Measurements from ENCODE around the gene SMTNL2.

SMTNL2 gene

DNA sequence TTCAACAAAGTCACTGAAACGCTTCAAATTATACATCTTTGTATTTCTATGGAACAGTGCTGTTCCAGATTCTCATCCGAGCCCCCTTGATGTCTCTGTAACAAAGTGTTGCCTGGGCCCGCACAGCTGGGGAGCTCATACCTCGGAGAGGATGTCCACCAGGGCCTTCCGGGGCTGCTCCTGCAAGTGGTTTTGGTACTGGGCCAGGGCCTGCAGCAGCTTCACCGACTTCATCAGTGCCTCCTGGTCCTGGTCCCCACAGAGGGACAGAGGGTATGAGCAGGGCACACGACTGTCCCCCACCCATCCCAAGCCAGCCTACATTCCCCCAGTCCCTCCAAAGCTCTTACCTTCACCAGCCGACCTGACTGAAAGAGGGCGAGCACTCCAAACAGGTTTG lies 30.7 kb upstream of the SMTNL2 start:
- no peak for ATAC-seq
- peak overlapping the region; percentile 89 for H3K4me3 Mint-ChIP-seq
- peaks cover 66% of the 10 kb centered on the region for H3K36me3 Mint-ChIP-seq
- DNase-seq (ENCODE audit: low spot score in 2 of 2) = no peak
- H3K9me3 Mint-ChIP-seq = no peaks in the 10 kb centered on the region
- peaks cover 32% of the 10 kb centered on the region for H3K4me1 Mint-ChIP-seq
- H3K27ac Mint-ChIP-seq = peak overlapping the region; percentile 95

DNA sequence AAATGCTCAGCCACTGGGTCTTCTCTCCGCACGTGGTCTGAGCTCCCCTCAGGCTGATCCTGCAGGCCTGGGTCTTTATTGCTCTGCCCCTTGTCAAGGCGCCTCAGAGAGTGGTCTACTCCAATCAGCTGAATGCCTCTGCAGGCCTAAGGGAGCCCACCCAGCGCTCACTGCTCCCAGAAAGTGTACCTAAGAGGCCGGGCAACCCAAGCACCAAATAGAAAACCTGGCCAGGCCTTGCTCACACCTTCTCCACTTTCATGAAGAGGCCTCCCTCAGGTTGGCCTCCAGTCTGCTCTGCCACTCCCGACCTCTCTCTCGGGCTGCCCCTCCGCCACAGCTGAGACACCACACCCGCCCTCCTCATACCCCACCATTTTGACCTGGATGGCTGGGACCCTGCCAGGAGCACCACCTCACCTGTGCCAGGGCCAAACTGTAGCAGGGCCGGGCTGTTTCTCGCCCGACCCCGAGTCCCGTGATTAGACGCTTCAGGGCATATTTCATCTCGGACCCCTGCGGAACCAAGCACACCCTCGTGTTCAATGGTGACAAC lies 29.8 kb upstream of the SMTNL2 start:
- peak overlapping the region; percentile 95 for H3K27ac Mint-ChIP-seq
- peak; percentile 2 for ATAC-seq
- H3K4me3 Mint-ChIP-seq = peak overlapping the region; percentile 89
- H3K9me3 Mint-ChIP-seq = no peaks in the 10 kb centered on the region
- peaks cover 32% of the 10 kb centered on the region for H3K4me1 Mint-ChIP-seq
- H3K36me3 Mint-ChIP-seq = peaks cover 60% of the 10 kb centered on the region
- no peak for DNase-seq (ENCODE audit: low spot score in 2 of 2)

GRCh38 chr17:4554997-4555799 lies 29.1 kb upstream of the SMTNL2 start, which contains the start of gene MYBBP1A:
MYBBP1A (minus strand) TSS chr17:4555384; CDS start chr17:4555324, 60 bp downstream.
- peak within 1 kb of the TSS; percentile 95 for H3K27ac Mint-ChIP-seq
- H3K4me1 Mint-ChIP-seq = peaks cover 32% of the 10 kb centered on the region
- H3K36me3 Mint-ChIP-seq = peaks cover 54% of the 10 kb centered on the region
- H3K4me3 Mint-ChIP-seq = peak within 1 kb of the TSS; percentile 89
- peak; percentile 93 to 97 for DNase-seq (ENCODE audit: low spot score in 2 of 2)
- ATAC-seq = peak; percentile 94
- H3K9me3 Mint-ChIP-seq = no peaks in the 10 kb centered on the region

- peaks cover 44% of the 10 kb centered on the region for H3K36me3 Mint-ChIP-seq
- H3K4me3 Mint-ChIP-seq = peak overlapping the region; percentile 89
- no peak for ATAC-seq
- H3K4me1 Mint-ChIP-seq = peaks cover 32% of the 10 kb centered on the region
- H3K9me3 Mint-ChIP-seq = no peaks in the 10 kb centered on the region
- H3K27ac Mint-ChIP-seq = peak overlapping the region; percentile 95
- no peak for DNase-seq (ENCODE audit: low spot score in 2 of 2)
Measured at GRCh38 chr17:4555873-4556759, 28.2 kb upstream of the SMTNL2 start.

GRCh38 chr17:4556996-4557395 lies 27.3 kb upstream of the SMTNL2 start:
- peaks cover 36% of the 10 kb centered on the region for H3K4me1 Mint-ChIP-seq
- H3K9me3 Mint-ChIP-seq = no peaks in the 10 kb centered on the region
- DNase-seq (ENCODE audit: low spot score in 2 of 2) (no peak), ATAC-seq (no peak)
- peak overlapping the region; percentile 95 for H3K27ac Mint-ChIP-seq
- peak overlapping the region; percentile 89 for H3K4me3 Mint-ChIP-seq
- H3K36me3 Mint-ChIP-seq = peaks cover 36% of the 10 kb centered on the region

DNA sequence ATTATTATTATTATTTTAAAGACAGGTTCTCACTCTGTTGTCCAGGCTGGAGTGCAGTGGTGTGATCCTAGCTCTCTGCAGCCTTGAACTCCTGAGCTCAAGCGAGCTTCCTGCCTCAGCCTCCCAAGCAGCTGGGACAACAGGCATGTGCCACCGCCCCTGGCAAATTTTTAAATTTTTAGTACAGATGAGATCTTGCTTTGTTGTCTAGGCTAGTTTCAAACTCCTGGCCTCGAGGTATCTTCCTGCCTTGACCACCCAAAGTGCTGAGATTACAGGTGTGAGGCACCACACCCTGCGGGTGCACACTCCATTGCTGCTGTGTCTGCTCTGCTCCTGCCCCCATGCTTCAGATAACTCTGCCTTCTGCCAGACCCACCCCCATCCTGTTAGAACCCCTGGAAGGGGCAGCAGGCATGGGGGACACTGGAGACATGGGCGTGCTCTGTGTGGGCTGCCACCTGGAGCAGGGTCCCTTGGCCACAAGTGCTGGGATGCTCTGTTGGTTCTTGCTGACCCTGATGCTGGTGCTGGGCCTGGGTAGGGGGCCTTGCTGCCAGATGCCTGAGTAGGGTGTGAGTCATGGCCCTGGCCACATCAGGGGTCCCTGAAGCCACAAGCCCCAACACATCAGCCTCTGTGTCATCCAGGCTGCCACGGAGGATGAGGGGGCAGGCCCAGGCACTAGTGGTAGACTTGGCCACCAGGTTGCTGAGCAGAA lies 26.5 kb upstream of the SMTNL2 start:
- Mint-ChIP-seq H3K4me1 (peaks cover 44% of the 10 kb centered on the region), H3K27ac (no peak overlapping the region), H3K9me3 (no peaks in the 10 kb centered on the region), H3K36me3 (peaks cover 28% of the 10 kb centered on the region), H3K4me3 (no peak overlapping the region)
- no peak for ATAC-seq
- no peak for DNase-seq (ENCODE audit: low spot score in 2 of 2)

- Mint-ChIP-seq H3K4me3 (no peak overlapping the region), H3K9me3 (no peaks in the 10 kb centered on the region), H3K27ac (no peak overlapping the region), H3K36me3 (peaks cover 21% of the 10 kb centered on the region), H3K4me1 (peaks cover 51% of the 10 kb centered on the region)
- no peak for DNase-seq (ENCODE audit: low spot score in 2 of 2)
- no peak for ATAC-seq
Measured at GRCh38 chr17:4558347-4558971, 25.9 kb upstream of the SMTNL2 start.

- Mint-ChIP-seq H3K4me3 (no peak overlapping the region), H3K4me1 (peaks cover 46% of the 10 kb centered on the region), H3K27ac (no peak overlapping the region), H3K36me3 (peaks cover 13% of the 10 kb centered on the region), H3K9me3 (no peaks in the 10 kb centered on the region)
- DNase-seq (ENCODE audit: low spot score in 2 of 2) (no peak), ATAC-seq (no peak)
Measured at GRCh38 chr17:4559139-4559791, 25.1 kb upstream of the SMTNL2 start.

GRCh38 chr17:4559966-4560365 lies 24.4 kb upstream of the SMTNL2 start:
- Mint-ChIP-seq H3K4me1 (peaks cover 41% of the 10 kb centered on the region), H3K27ac (no peak overlapping the region), H3K36me3 (peaks cover 6% of the 10 kb centered on the region), H3K4me3 (no peak overlapping the region), H3K9me3 (no peaks in the 10 kb centered on the region)
- DNase-seq (ENCODE audit: low spot score in 2 of 2) = no peak
- no peak for ATAC-seq

GRCh38 chr17:4560421-4560820 lies 23.9 kb upstream of the SMTNL2 start, which contains the start of gene GGT6:
GGT6 (minus strand) TSS chr17:4560577; CDS start chr17:4560521, 56 bp downstream.
- Mint-ChIP-seq H3K4me1 (peaks cover 38% of the 10 kb centered on the region), H3K36me3 (peaks cover 1% of the 10 kb centered on the region), H3K9me3 (no peaks in the 10 kb centered on the region), H3K27ac (no peak within 1 kb of the TSS), H3K4me3 (no peak within 1 kb of the TSS)
- ATAC-seq (no peak), DNase-seq (ENCODE audit: low spot score in 2 of 2) (no peak)

DNA sequence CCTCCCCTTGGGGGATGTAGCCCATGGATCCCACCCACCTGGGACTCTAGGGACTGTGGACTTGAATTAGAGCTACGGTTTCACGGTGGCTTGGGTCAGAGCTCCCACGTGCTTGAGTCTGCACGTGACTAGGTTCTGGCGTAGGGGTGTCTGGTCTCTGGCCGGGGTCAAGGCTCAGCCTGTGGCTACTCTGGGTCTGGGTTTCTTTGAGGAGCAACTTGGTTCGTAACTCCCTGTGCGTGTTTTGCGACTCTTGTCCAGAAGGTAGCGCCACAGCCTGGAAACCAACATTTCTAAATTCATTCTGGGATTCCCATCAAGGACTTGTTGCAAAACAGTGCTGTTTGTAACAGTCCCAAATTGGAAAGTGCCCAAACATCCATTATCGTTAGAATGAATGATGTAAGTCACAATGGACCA lies 23.5 kb upstream of the SMTNL2 start:
- no peak for ATAC-seq
- Mint-ChIP-seq H3K4me1 (peaks cover 38% of the 10 kb centered on the region), H3K9me3 (no peaks in the 10 kb centered on the region), H3K27ac (no peak overlapping the region), H3K36me3 (no peaks in the 10 kb centered on the region), H3K4me3 (no peak overlapping the region)
- no peak for DNase-seq (ENCODE audit: low spot score in 2 of 2)

- H3K27ac Mint-ChIP-seq = peak overlapping the region; percentile 85
- DNase-seq (ENCODE audit: low spot score in 2 of 2) (no peak), ATAC-seq (no peak)
- peaks cover 40% of the 10 kb centered on the region for H3K4me1 Mint-ChIP-seq
- no peaks in the 10 kb centered on the region for H3K9me3 Mint-ChIP-seq
- H3K4me3 Mint-ChIP-seq = peak overlapping the region; percentile 14
- H3K36me3 Mint-ChIP-seq = no peaks in the 10 kb centered on the region
Measured at GRCh38 chr17:4562015-4562969, 22.0 kb upstream of the SMTNL2 start.
